ENCODE data around the gene PGAP2.
"Not testable (repeated sequence)": the region's sequence is repeated elsewhere in the genome, so short reads cannot be mapped to it uniquely, and the experiment has no call there.

Gene PGAP2

DNA sequence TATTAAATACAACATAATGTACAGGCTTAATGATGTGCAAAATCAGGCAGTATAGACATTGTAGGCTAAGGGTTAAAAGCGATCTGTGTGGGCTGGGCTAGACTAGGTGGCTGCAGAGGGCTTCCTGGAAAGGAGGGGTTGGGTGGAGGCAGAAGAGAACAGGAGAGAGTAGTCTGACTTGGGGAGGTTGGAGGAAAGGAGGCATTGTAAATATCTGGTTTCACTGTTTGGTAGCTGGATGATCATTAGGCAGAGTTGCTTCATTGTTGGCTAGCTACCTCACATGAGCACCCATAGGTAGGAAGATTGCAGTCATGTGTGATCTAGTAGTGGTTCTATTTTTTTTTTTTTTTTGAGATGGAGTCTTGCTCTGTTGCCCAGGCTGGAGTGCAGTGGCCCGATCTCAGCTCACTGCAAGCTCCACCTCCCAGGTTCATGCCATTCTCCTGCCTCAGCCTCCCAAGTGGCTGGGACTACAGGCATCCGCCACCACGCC is 52.6 kb downstream of the PGAP2 start:
- in situ Hi-C loops (cut with MboI; ENCODE audit: low sequenced_read_pairs); H3K36me3 ChIP-seq (replicated peaks): not testable (repeated sequence)
- H3K4me1 ChIP-seq: peaks cover 20% of the 10 kb centered on the region

DNA sequence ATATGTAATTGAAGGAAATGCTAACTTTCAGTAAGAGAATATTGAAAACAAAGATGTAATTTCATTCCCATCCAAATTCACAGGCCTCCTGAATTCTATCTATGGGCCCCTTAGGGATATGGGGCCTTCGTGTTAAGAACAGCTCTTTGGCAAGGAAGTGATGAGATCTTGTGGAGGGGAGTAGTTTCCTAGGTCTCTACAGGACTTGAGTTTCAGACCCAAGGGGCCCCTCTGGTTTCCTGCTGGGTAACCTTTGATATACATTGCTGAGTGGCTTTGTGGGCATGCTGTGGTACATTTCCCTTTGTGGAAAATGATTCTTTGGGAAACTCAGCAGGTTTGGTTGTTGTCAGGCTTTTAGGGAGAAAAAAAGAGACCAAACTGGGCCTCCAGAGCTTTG is 53.3 kb downstream of the PGAP2 start:
- no peaks in the 10 kb centered on the region for H3K9me3 ChIP-seq
- no peak for DNase-seq (ENCODE audit: low spot score in 2 of 2)
- H3K27me3 ChIP-seq (ENCODE audit: low read depth): no peaks in the 10 kb centered on the region
- H3K4me3 ChIP-seq: no peak overlapping the region
- no peaks in the 10 kb centered on the region for H3K36me3 ChIP-seq (replicated peaks)
- H3K4me1 ChIP-seq: peaks cover 15% of the 10 kb centered on the region
- in situ Hi-C loops (cut with MboI; ENCODE audit: low sequenced_read_pairs): no loop called here

More for the DNA sequence above, 52.6 kb downstream of the PGAP2 start:
- H3K4me3 ChIP-seq; H3K27me3 ChIP-seq (ENCODE audit: low read depth); DNase-seq (ENCODE audit: low spot score in 2 of 2); H3K9me3 ChIP-seq: not testable (repeated sequence)

DNA sequence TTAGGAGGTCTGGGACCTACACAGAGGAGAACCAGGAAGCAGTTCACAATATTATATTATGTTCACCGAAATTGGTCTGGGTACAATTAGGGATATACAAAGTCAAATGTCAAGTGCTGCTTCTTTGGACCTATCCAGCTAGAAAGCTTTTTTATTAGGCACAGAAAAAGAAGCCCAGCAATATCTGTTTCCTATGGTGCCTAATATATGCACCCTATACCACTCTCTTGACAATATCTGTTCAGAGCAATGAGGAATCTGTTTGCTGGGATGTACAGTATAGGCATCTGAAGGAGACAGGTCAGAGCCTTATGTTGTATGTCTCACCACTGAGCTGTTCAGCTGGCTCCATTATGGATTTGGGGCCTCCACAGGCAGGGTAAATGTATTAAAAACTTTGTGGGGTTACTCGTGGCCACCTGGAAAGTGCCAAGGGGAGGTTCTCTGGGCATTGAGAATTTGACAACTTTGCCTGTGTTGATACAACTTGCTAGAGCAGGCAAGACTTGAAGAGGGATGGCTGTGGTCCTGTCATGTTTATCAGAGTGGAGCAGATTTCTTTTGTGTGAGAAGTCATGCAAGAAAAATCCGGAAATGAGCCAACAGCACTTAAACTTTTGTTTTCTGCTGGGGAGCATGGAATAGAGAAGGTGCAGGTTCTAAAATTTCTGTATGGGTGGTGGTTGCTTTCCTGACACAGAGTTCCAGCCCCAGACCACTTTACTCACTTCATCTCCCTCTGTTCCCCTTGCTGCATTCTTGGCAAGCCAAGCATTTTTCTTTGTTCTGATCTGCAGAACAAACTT is 57.2 kb downstream of the PGAP2 start:
- Histone ChIP-seq H3K9me3 (no peaks in the 10 kb centered on the region), H3K4me3 (no peak overlapping the region), H3K36me3 (replicated peaks) (no peaks in the 10 kb centered on the region), H3K4me1 (no peaks in the 10 kb centered on the region), H3K27me3 (ENCODE audit: low read depth) (no peaks in the 10 kb centered on the region)
- no peak for DNase-seq (ENCODE audit: low spot score in 2 of 2)
- in situ Hi-C loops (cut with MboI; ENCODE audit: low sequenced_read_pairs): no loop called here

DNA sequence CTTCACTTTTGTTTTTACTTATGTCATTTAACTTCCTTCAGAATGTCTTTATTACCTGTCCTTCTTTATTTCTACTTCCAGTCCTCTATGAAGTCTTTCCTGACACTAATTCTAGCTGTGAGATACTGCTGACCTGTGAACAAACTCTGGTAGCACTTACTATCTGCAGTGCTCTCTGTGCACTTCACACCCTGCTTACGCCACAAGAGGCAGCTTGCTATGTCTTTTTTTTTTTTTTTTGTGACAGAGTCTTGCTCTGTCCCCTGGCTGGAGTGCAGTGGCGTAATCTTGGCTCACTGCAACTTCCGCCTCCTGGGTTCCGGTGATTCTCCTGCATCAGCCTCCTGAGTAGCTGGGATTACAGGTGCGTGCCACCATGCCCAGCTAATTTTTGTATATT is 57.8 kb downstream of the PGAP2 start:
- Histone ChIP-seq H3K27me3 (ENCODE audit: low read depth) (no peaks in the 10 kb centered on the region), H3K36me3 (replicated peaks) (no peaks in the 10 kb centered on the region), H3K4me3 (no peak overlapping the region), H3K9me3 (no peaks in the 10 kb centered on the region), H3K4me1 (no peaks in the 10 kb centered on the region)
- in situ Hi-C loops (cut with MboI; ENCODE audit: low sequenced_read_pairs): no loop called here
- DNase-seq (ENCODE audit: low spot score in 2 of 2): no peak

DNA sequence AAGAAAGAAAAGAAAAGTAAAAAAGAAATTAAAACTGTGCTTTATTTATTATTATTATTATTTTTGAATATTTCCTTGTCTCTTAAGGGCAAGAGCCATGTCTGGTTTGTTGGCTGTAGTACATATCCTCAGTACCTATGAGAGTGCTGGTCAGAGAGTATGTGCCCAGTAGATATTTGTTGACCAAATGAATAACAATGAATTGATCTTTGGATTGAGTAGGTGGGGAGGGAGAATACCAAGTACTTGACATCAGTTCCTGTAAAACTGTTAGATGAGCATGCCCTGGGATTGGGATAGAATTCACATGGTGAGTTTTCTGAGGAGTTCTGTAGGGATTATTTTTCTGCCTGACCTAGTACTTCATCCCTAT is 58.5 kb downstream of the PGAP2 start:
- Histone ChIP-seq H3K9me3 (no peaks in the 10 kb centered on the region), H3K36me3 (replicated peaks) (no peaks in the 10 kb centered on the region), H3K4me1 (no peaks in the 10 kb centered on the region), H3K27me3 (ENCODE audit: low read depth) (no peaks in the 10 kb centered on the region), H3K4me3 (no peak overlapping the region)
- no peak for DNase-seq (ENCODE audit: low spot score in 2 of 2)
- in situ Hi-C loops (cut with MboI; ENCODE audit: low sequenced_read_pairs): no loop called here

DNA sequence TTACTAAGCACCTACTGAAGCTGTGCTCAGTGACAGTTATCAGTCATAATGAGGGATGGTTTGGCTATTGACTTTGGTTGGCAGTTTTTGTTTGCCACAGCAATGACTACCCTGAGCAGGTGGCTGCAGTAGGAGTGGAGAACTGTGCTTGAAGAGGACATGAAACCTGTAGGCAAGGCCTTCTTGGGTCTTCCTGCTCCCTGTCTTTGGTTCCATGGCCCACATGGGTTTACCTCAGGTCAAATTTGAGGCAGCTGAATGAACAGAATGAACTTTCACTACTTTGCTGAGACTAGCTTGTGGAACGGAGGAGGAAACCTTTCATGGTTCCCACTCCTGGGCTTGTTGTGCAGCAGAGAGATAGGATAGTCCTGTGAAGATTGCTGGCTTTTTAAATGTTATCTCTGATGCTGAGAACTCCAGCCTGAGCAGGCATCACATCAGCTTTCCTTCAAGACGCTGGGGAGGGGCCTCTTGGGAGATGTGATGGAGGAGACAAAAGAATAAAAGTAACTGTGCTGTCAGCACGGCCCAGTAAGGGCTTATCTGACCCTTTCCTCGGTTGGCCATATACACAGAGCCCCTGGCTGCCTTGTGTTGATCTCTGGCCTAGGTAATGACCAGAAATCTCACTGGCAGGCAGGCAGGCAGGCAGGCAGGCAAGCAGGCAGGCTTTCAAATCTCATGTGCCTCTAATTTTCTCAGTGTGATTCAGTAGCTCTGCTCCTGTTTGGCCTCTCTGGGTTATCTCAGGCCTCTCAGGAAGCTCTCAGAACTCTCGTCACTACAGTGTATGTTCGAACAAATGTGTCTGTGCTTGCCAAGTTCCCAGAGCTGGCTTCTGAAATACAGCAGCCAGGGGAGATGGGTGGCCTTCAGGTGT is 59.1 kb downstream of the PGAP2 start:
- DNase-seq (ENCODE audit: low spot score in 2 of 2): no peak
- H3K4me3 ChIP-seq: no peak overlapping the region
- H3K27me3 ChIP-seq (ENCODE audit: low read depth): no peaks in the 10 kb centered on the region
- in situ Hi-C loops (cut with MboI; ENCODE audit: low sequenced_read_pairs): no loop called here
- no peaks in the 10 kb centered on the region for H3K4me1 ChIP-seq
- no peaks in the 10 kb centered on the region for H3K9me3 ChIP-seq
- H3K36me3 ChIP-seq (replicated peaks): no peaks in the 10 kb centered on the region

DNA sequence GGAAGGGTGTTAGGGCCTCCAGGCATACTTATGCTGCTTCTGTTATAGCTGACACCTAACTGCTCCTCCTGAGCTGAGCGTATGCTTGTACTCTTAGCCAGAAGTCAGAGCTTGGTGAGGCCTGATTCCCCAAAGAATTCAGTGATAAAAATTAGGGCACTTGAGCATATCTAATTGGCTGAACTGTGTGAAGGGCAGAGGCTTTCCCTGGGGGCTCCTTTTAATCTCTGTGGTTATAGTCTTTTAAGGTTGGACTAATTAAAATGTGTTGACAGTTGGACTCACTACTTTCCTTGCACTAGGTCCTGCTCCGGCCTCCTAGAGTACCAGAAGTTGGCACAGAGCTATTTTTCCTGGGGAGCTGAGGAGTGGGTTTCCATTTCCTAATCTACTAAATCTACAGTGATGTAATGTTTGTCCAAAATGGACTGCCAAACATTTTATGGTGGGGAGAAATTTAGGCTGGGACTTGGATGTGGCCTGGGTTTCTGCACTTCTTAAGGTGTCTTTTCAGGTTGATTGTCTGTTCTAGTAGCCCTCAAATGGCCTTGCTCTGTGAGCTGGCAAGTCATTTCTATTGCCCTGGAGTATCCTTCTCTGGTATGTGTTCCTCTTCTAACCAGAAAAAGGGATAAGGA is 65.5 kb downstream of the PGAP2 start:
- in situ Hi-C loops (cut with MboI; ENCODE audit: low sequenced_read_pairs): no loop called here
- DNase-seq (ENCODE audit: low spot score in 2 of 2): no peak
- Histone ChIP-seq H3K9me3 (no peaks in the 10 kb centered on the region), H3K4me1 (peaks cover 14% of the 10 kb centered on the region), H3K27me3 (ENCODE audit: low read depth) (no peaks in the 10 kb centered on the region), H3K36me3 (replicated peaks) (no peaks in the 10 kb centered on the region), H3K4me3 (no peak overlapping the region)
